Sigmoid colon (tissue), 7 donors: ENCODE measurements around the gene FAM110D. TPM values are rescaled to one million over a fixed set of nuclear protein-coding genes. Genes with fewer than 3 reads are reported as not detected.

Source experiments
- DNase-seq: peaks from one replicate; pipeline ENCODE4 v3.0.0-alpha.2; 2019
- H3K27ac ChIP-seq, 4 donors: fragments of 200-600 bp; sonication (generic); one replicate each; pipeline ENCODE4 v1.5.1; 2016 to 2019; ENCODE audit warnings: mild to moderate bottlenecking in 1 of 4
- H3K27me3 ChIP-seq, 3 donors: fragments of 200-600 bp; sonication (generic); one replicate each; pipeline ENCODE4 v1.5.1; 2019; ENCODE audit warnings: mild to moderate bottlenecking in 1 of 3
- H3K36me3 ChIP-seq, 4 donors: fragments of 200-600 bp; sonication (generic); one replicate each; pipeline ENCODE4 v1.5.1; 2016 to 2019
- H3K4me1 ChIP-seq, 4 donors: fragments of 200-600 bp; sonication (generic); one replicate each; pipeline ENCODE4 v1.5.1; 2017 to 2019
- H3K4me3 ChIP-seq, 4 donors: fragments of 200-600 bp; sonication (generic); one replicate each; pipeline ENCODE4 v1.5.1; 2017 to 2019; ENCODE audit warnings: mild to moderate bottlenecking in 2 of 4, moderate library complexity in 1 of 4
- H3K9me3 ChIP-seq, 4 donors: fragments of 200-600 bp in 3 of 4; sonication (generic) in 3 of 4; one replicate each; pipeline versions ENCODE4 v1.5.1 to v1.6.1; 2013 to 2019
- EP300 ChIP-seq, 4 donors: sonication (generic); formaldehyde crosslinking; IDR thresholded peaks; one replicate each; pipeline ENCODE4 v1.6.1; 2017; ENCODE audit warnings: antibody characterized with exemption in 4 of 4
- POLR2A ChIP-seq, 2 donors: fragments of 450-650 bp; IDR thresholded peaks; one replicate each; pipeline ENCODE4 v1.6.1; 2016; ENCODE audit warnings: antibody characterized with exemption in 2 of 2, mild to moderate bottlenecking in 2 of 2, moderate library complexity in 2 of 2
- POLR2AphosphoS5 ChIP-seq, 4 donors: sonication (generic); formaldehyde crosslinking; IDR thresholded peaks; one replicate each; pipeline ENCODE4 v1.6.1; 2017; ENCODE audit warnings: antibody characterized with exemption in 4 of 4
- WGBS, 2 donors: extraction: QIAGEN DNeasy Blood & Tissue Kit; methylation state at CpG; one replicate each; pipeline ENCODE4 v1.1.7; 2013; 5-methylcytosine and 5-hydroxymethylcytosine counted together
- intact Hi-C: fragments of 100-400 bp; cut with DNase I; formaldehyde crosslinking; loops from one replicate; pipeline ENCODE4 v1.15.1; 2023
- polyA plus RNA-seq, 3 donors: library from polyadenylated mRNA; stranded (reverse); fragments of 200-250 nt; gene quantifications; one replicate each; pipeline ENCODE4 v1.2.3, GENCODE V29; 2013
- total RNA-seq, 4 donors: library from RNA; depleted of rRNA; stranded (reverse); fragments of >200 nt; gene quantifications; one replicate each; pipeline ENCODE4 v1.1.0, GENCODE V29; 2016
- TF ChIP-seq, protein P1 (sequence below), 4 experiments: fragments of 450-650 bp in 3 of 4; fragments of 200-600 bp in 1 of 4; IDR thresholded peaks; one replicate each; pipeline ENCODE4 v1.5.1; 2016 to 2019; ENCODE audit warnings: antibody characterized with exemption in 4 of 4, mild to moderate bottlenecking in 3 of 4, moderate library complexity in 2 of 4
- donor health status: healthy with polysubstance abuse.
- donor health status: Bipolar disorder and iron deficiency.
- donor health status: healthy.

Gene FAM110D
- total and polyA plus RNA-seq, 7 donors, result 0.60 to 4.2 (median 1.1) TPM; not detected in 1

DNA sequence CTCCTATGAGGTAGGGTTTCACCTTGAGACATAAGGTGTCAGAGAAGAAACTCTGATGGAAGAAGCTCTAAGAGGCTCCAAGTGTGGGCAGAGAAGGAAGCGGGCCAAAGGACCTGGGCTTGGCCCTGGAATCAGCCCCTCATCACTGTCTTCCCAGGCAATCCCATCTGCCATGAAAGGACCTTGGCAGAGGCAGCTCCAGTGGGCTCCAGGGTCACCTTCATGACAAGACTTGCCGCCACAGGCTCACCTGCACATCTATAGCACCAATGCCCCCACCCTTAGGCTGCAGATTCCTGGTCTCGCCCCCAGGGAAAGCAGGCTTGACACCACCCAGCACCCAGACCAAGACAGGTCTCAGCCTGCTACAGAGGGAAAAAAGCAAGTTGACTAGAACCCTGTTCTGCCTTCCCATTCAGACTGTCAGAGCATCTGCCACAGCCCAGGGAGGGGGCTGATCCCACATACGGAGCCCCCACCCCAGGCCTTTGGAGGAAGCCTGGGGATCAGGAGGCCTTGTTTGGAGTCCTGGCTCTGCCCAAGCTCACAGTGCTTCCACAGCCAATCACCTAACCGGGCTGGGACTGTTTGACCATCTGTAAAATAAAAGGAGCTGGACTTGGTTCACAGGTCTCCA lies 490 bp upstream of the FAM110D start:
- peak; percentile 37 for DNase-seq
- Histone ChIP-seq H3K36me3 (no peaks in the 10 kb centered on the region), H3K4me3 (peak overlapping the region in 2 of 4 donors; percentile 14 to 54), H3K27ac (peak overlapping the region in 2 of 4 donors; percentile 7 to 45), H3K4me1 (peaks cover 0 to 17% (median 12%) of the 10 kb centered on the region in 4 donors), H3K9me3 (no peaks in the 10 kb centered on the region), H3K27me3 (peaks cover 7 to 30% (median 16%) of the 10 kb centered on the region in 3 donors)
- intact Hi-C loops, result no loop called here
- no peak for TF ChIP-seq EP300 (IDR thresholded peaks at IDR 0.05)
- TF ChIP-seq POLR2A (IDR thresholded peaks at IDR 0.05), result no peak
- TF ChIP-seq POLR2AphosphoS5 (IDR thresholded peaks at IDR 0.05), result no peak
- TF ChIP-seq, protein P1, sequence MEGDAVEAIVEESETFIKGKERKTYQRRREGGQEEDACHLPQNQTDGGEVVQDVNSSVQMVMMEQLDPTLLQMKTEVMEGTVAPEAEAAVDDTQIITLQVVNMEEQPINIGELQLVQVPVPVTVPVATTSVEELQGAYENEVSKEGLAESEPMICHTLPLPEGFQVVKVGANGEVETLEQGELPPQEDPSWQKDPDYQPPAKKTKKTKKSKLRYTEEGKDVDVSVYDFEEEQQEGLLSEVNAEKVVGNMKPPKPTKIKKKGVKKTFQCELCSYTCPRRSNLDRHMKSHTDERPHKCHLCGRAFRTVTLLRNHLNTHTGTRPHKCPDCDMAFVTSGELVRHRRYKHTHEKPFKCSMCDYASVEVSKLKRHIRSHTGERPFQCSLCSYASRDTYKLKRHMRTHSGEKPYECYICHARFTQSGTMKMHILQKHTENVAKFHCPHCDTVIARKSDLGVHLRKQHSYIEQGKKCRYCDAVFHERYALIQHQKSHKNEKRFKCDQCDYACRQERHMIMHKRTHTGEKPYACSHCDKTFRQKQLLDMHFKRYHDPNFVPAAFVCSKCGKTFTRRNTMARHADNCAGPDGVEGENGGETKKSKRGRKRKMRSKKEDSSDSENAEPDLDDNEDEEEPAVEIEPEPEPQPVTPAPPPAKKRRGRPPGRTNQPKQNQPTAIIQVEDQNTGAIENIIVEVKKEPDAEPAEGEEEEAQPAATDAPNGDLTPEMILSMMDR (IDR thresholded peaks at IDR 0.05), result no peak
- 89 to 90% methylated on average over 5 of the region's 5 CpGs for WGBS, 2 donors

DNA sequence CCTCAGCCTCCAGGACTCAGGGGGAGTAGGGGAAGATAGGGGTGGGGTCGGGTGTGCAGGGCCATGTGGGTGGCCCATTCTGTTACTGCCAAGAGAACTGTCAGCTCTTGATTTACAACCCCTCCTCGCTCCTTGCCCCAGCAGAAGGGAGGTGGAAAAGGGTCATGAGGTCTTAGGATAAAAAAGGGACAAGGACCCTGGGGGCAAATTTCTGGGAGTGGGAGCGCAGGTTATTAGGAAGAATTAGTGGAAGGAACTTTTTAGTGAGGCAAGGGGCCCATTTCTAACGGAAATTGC lies 812 bp downstream of the FAM110D start:
- TF ChIP-seq, protein P1 (IDR thresholded peaks at IDR 0.05), result no peak
- TF ChIP-seq POLR2A (IDR thresholded peaks at IDR 0.05) (no peak), POLR2AphosphoS5 (IDR thresholded peaks at IDR 0.05) (no peak), EP300 (IDR thresholded peaks at IDR 0.05) (no peak)
- 67 to 77% methylated on average over 4 of the region's 4 CpGs for WGBS, 2 donors
- Histone ChIP-seq H3K36me3 (no peaks in the 10 kb centered on the region), H3K27ac (peak overlapping the region in 2 of 4 donors; percentile 17 to 45), H3K27me3 (peaks cover 7 to 30% (median 16%) of the 10 kb centered on the region in 3 donors), H3K4me1 (peaks cover 0 to 28% (median 19%) of the 10 kb centered on the region in 4 donors), H3K4me3 (peak overlapping the region in 3 of 4 donors; percentile 14 to 59 (median 54)), H3K9me3 (no peaks in the 10 kb centered on the region)
- intact Hi-C loops, result loop anchor here (5.0 to 10.0 kb wide), 2 partner anchors 122 to 165 kb away; no protein-coding TSS in a partner anchor
- no peak for DNase-seq

DNA sequence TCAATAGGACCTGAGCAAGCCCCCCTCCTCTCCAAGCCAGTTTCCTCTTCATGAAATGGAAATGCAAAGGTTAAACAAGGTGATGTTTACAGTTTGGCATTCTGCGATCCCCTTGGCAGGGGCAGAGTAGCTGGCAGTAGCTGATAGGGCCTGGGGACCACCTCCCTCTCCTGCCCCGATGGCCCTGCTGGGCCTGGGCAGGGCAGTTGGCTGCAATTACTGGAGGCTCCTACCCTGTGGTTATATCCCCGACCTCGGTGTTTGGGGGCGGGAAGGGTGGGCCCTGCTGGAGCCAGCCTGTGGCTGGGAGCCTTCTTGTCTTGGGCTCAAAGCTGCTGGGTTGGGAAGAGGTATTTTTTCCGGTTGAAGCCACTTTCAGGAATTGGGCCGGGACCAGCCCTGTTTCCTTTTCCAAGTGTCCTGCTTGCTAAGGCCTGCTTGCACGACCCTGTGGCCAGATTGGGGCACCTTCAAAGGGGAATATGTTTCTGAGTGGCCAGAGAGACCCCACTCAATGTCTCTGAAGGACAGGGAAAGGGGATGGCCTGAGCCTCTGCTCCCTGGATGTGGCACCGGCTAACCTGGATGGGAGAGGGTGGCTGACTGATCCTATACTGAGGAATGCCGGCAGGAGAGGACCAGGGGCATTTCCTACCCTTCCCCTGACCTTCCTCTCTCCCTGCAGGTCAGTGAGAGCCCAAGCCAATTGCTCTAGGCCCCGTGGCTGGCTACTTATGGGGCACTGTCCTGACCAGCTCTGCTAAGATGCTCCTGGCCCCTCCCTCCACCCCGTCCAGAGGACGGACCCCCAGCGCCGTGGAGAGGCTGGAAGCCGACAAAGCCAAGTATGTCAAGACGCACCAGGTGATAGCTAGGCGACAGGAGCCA lies 1.9 kb downstream of the FAM110D start:
- H3K27me3 ChIP-seq, result peaks cover 7 to 24% (median 16%) of the 10 kb centered on the region in 3 donors
- DNase-seq, result no peak
- intact Hi-C loops, result loop anchor here (5.0 to 10.0 kb wide), 2 partner anchors 123 to 164 kb away; no protein-coding TSS in a partner anchor
- no peak for TF ChIP-seq EP300 (IDR thresholded peaks at IDR 0.05)
- TF ChIP-seq POLR2AphosphoS5 (IDR thresholded peaks at IDR 0.05), result no peak
- TF ChIP-seq, protein P1 (IDR thresholded peaks at IDR 0.05), result no peak
- no peak for TF ChIP-seq POLR2A (IDR thresholded peaks at IDR 0.05)
- 54 to 65% methylated on average over 18 of the region's 18 CpGs for WGBS, 2 donors
- peak overlapping the region in 3 of 4 donors; percentile 45 to 68 (median 55) for H3K27ac ChIP-seq
- H3K4me3 ChIP-seq, result peak overlapping the region; percentile 29 to 59 (median 54)
- H3K9me3 ChIP-seq, result no peaks in the 10 kb centered on the region
- H3K36me3 ChIP-seq, result no peaks in the 10 kb centered on the region
- peaks cover 0 to 28% (median 19%) of the 10 kb centered on the region in 4 donors for H3K4me1 ChIP-seq

DNA sequence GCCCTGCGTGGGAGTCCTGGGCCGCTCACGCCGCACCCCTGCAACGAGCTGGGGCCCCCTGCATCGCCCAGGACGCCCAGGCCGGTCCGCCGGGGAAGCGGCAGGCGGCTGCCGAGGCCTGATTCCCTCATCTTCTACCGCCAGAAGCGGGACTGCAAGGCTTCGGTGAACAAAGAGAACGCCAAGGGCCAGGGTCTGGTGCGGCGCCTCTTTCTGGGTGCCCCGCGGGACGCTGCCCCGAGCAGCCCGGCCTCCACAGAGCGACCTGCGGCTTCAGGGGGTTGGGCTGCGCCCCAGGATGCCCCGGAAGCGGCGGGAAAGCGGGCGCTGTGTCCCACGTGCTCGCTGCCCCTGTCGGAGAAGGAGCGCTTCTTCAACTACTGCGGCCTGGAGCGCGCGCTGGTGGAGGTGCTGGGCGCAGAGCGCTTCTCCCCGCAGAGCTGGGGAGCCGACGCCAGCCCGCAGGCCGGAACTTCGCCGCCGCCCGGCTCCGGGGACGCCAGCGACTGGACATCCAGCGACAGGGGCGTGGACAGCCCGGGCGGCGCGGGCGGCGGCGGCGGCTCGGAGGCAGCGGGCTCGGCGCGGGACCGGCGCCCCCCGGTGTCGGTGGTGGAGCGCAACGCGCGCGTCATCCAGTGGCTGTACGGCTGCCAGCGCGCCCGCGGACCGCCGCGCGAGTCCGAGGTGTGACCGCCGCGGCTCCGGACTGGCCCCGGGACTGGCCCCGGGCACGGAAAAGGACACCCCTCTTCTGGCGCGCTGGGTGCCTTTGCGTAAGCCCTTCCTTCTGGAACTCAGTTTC lies 2.7 kb downstream of the FAM110D start:
- peak overlapping the region; percentile 29 to 59 (median 54) for H3K4me3 ChIP-seq
- no peaks in the 10 kb centered on the region for H3K36me3 ChIP-seq
- 2% methylated on average over 98 of the region's 98 CpGs for WGBS, 2 donors
- H3K27ac ChIP-seq, result peak overlapping the region; percentile 34 to 68 (median 50)
- no peak for TF ChIP-seq EP300 (IDR thresholded peaks at IDR 0.05)
- TF ChIP-seq POLR2A (IDR thresholded peaks at IDR 0.05), result no peak
- TF ChIP-seq, protein P1 (IDR thresholded peaks at IDR 0.05), result no peak
- TF ChIP-seq POLR2AphosphoS5 (IDR thresholded peaks at IDR 0.05), result no peak
- H3K9me3 ChIP-seq, result no peaks in the 10 kb centered on the region
- H3K4me1 ChIP-seq, result peaks cover 0 to 28% (median 19%) of the 10 kb centered on the region in 4 donors
- intact Hi-C loops, result loop anchor here (5.0 to 10.0 kb wide), 2 partner anchors 124 to 163 kb away; no protein-coding TSS in a partner anchor
- H3K27me3 ChIP-seq, result peaks cover 4 to 16% (median 10%) of the 10 kb centered on the region in 3 donors
- no peak for DNase-seq
